ENCODE results near the gene HOXA9. TPM values are rescaled to one million over a fixed set of nuclear protein-coding genes. Genes with fewer than 3 reads are reported as not detected.

HOXA9 gene
- total RNA-seq, 2 experiments from 2014 or later: not detected

DNA sequence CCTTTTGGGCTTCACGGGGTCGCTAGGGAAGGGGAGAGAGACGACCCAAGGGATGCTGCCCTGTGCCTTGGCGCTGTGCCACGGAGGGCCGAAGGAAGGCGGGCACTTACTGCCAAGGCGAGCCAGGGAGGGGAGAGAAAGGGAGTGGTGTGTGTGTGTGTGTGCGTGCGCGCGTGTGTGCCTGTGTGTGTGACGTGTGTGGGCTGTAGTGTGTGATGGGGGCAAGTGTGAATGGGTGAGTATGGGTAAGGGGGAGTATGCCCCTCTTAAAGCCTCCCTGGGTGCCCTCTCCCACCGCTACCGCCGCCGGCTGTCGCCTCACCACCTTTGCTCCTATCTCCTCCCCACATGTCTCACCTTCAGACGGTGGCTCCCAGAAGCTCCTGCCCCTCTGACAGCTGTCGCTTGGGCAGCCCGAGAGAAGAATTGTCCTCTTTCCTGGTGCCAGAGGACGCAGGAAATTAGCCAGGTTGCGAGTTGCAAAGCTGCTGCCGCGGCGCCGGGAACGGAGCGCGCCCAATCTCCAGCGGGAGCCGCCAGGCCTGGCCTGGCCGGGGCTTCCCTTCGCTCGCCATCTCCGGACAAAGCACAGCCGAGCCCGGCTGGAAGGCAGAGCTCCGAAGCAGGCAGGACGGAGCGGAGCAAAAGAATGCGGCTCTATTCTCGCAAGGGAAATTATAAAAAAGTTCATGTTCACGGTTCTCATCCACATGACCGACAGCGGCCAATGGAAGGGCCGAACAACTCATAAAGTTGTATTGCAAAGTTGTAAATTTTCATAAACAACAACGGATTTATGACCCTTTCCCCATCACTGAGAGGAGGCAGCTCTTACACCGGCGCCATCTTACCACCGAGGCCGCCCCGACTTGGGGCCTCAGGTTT, 13.2 kb downstream of the HOXA9 start, which contains the start of gene HOXA3:
Gene HOXA3 (minus strand): TSS at position 653 of the 885 bp plus-strand sequence. CDS start 41,943 bp downstream, outside the sequence.
- Histone ChIP-seq H3K27ac (ENCODE audit: low read depth, low read length, poor library complexity, severe bottlenecking) (no peak within 1 kb of the TSS), H3K4me3 (ENCODE audit: low read depth, low read length, poor library complexity, severe bottlenecking) (peak within 1 kb of the TSS; percentile 75), H3K4me1 (ENCODE audit: insufficient read depth, low read length, poor library complexity, severe bottlenecking) (peaks cover 56% of the 10 kb centered on the region), H3K79me2 (ENCODE audit: insufficient read depth, low read depth, low read length) (peaks cover 8% of the 10 kb centered on the region; the same call in 1 of the 2 replicates), H4K20me1 (ENCODE audit: insufficient read depth, low read length) (no peaks in the 10 kb centered on the region), H3K9me2 (ENCODE audit: insufficient read depth, low read length) (no peaks in the 10 kb centered on the region), H2AFZ (ENCODE audit: low read length) (peak within 1 kb of the TSS; percentile 95; the same call in 1 of the 2 replicates), H3K36me3 (ENCODE audit: insufficient read depth, low read length) (no peaks in the 10 kb centered on the region), H3K9me3 (ENCODE audit: low read length) (no peaks in the 10 kb centered on the region), H3K4me2 (ENCODE audit: low read length) (peak within 1 kb of the TSS; percentile 94)
- TF ChIP-seq EZH2phosphoT487 (IDR thresholded peaks at IDR 0.05; ENCODE audit: borderline replicate concordance, low read depth, low read length) (no peak), CTCF (conservative IDR thresholded peaks at IDR 0.05; ENCODE audit: low read length) (no peak)
- DNase-seq (ENCODE audit: low spot score): no peak
- POLR2A ChIA-PET: interaction anchor here (0.5 to 1.3 kb wide), 3 partner anchors 61 to 459 kb away, joined by 3 to 4 read pairs (median 4); no protein-coding TSS in a partner anchor
- TSS peak; percentile 55 for BruUV-seq (replicated peaks)
- CTCF ChIA-PET (ENCODE audit: unreplicated experiment): no interaction called here
- intact Hi-C loops (cut with micrococcal nuclease; ENCODE audit: unreplicated experiment): loop anchor here (2.0 to 10.0 kb wide), 3 partner anchors 55 to 1257 kb away; no protein-coding TSS in a partner anchor

GRCh38 chr7:27151341-27151930, 13.9 kb downstream of the HOXA9 start:
- no peak for DNase-seq (ENCODE audit: low spot score)
- Histone ChIP-seq H3K4me3 (ENCODE audit: low read depth, low read length, poor library complexity, severe bottlenecking) (peak overlapping the region; percentile 75), H3K4me1 (ENCODE audit: insufficient read depth, low read length, poor library complexity, severe bottlenecking) (peaks cover 54% of the 10 kb centered on the region)

More at GRCh38 chr7:27151341-27151930, 13.9 kb downstream of the HOXA9 start:
- Histone ChIP-seq H3K27ac (ENCODE audit: low read depth, low read length, poor library complexity, severe bottlenecking) (no peak overlapping the region), H4K20me1 (ENCODE audit: insufficient read depth, low read length) (no peaks in the 10 kb centered on the region), H3K4me2 (ENCODE audit: low read length) (peak overlapping the region; percentile 94), H3K9me2 (ENCODE audit: insufficient read depth, low read length) (no peaks in the 10 kb centered on the region), H2AFZ (ENCODE audit: low read length) (peak overlapping the region; percentile 95), H3K9me3 (ENCODE audit: low read length) (no peaks in the 10 kb centered on the region), H3K36me3 (ENCODE audit: insufficient read depth, low read length) (no peaks in the 10 kb centered on the region), H3K79me2 (ENCODE audit: insufficient read depth, low read depth, low read length) (peaks cover 8% of the 10 kb centered on the region; the same call in 1 of the 2 replicates)
- CTCF ChIA-PET (ENCODE audit: unreplicated experiment): no interaction called here
- TF ChIP-seq CTCF (conservative IDR thresholded peaks at IDR 0.05; ENCODE audit: low read length) (no peak), EZH2phosphoT487 (IDR thresholded peaks at IDR 0.05; ENCODE audit: borderline replicate concordance, low read depth, low read length) (no peak)
- TSS peak; percentile 90 for BruUV-seq (replicated peaks)
- intact Hi-C loops (cut with micrococcal nuclease; ENCODE audit: unreplicated experiment): loop anchor here (2.0 to 10.0 kb wide), 3 partner anchors 55 to 1257 kb away; no protein-coding TSS in a partner anchor
- POLR2A ChIA-PET: interaction anchor here (0.8 to 1.5 kb wide), 4 partner anchors 8 to 288 kb away, joined by 3 to 4 read pairs (median 4); no protein-coding TSS in a partner anchor

Measured in OCI-LY7 (cell line).